Muscle layer of colon (tissue), 2 donors: ENCODE measurements around the gene EVC.
A peak's percentile ranks its signal among the peaks of the same experiment; 100 is the strongest.

Experiments used
- H3K27ac ChIP-seq: one replicate; pipeline ENCODE4 v1.7.0; 2013; ENCODE audit warnings: low read depth, mild to moderate bottlenecking, low read length, moderate library complexity
- H3K27me3 ChIP-seq, 2 donors: one replicate each; pipeline ENCODE4 v1.7.0; 2013; ENCODE audit warnings: low read length in 2 of 2, mild to moderate bottlenecking in 2 of 2; ENCODE audit not compliant: insufficient read depth in 2 of 2, control insufficient read depth in 1 of 2
- H3K36me3 ChIP-seq: one replicate; pipeline ENCODE4 v1.7.0; 2013; ENCODE audit warnings: mild to moderate bottlenecking, low read length; ENCODE audit not compliant: insufficient read depth
- H3K4me1 ChIP-seq: one replicate; pipeline ENCODE4 v1.7.0; 2013; ENCODE audit warnings: mild to moderate bottlenecking, low read length; ENCODE audit not compliant: insufficient read depth
- H3K4me3 ChIP-seq, 2 donors: one replicate each; pipeline ENCODE4 v1.7.0; 2013; ENCODE audit warnings: low read length in 2 of 2, low read depth in 1 of 2, mild to moderate bottlenecking in 1 of 2, moderate library complexity in 1 of 2
- H3K9ac ChIP-seq: one replicate; pipeline ENCODE4 v1.7.0; 2013; ENCODE audit warnings: low read length
- H3K9me3 ChIP-seq: one replicate; pipeline ENCODE4 v1.7.0; 2013; ENCODE audit warnings: mild to moderate bottlenecking, low read length
- donor health status: abdominal sarcoma.
- donor health status: Adenocarcinoma of cecum.

EVC gene

GRCh38 chr4:5693871-5694270 is 17.1 kb upstream of the EVC start:
- H3K9ac ChIP-seq: no peak overlapping the region
- H3K27ac ChIP-seq: no peak overlapping the region
- no peaks in the 10 kb centered on the region for H3K9me3 ChIP-seq
- H3K36me3 ChIP-seq: peaks cover 45% of the 10 kb centered on the region
- H3K4me1 ChIP-seq: no peaks in the 10 kb centered on the region
- H3K4me3 ChIP-seq: no peak overlapping the region
- H3K27me3 ChIP-seq: no peaks in the 10 kb centered on the region

- Histone ChIP-seq H3K27me3 (no peaks in the 10 kb centered on the region), H3K27ac (no peak overlapping the region), H3K9me3 (no peaks in the 10 kb centered on the region), H3K36me3 (peaks cover 36% of the 10 kb centered on the region), H3K9ac (no peak overlapping the region), H3K4me3 (no peak overlapping the region), H3K4me1 (no peaks in the 10 kb centered on the region)
Measured at GRCh38 chr4:5696341-5696740, 14.7 kb upstream of the EVC start.

DNA sequence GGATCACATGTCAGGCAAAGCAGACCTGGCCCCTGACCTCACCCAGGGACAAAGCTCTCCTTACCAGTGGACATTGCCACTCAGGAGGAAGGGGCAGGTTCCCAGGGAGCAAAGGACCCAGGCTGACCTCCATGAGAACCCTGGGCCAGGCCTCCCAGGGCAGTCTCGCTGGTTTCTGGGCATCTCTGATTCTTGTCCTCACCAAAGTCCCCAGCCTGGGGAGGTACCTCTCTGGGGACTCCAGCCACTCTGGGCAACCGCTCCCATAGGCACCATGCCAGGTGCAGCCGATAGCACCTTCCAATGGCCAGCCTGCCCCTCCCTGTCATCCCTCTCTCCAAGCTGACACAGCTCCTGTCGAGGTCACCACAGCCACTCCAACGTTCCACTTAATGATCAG is 10.5 kb upstream of the EVC start:
- H3K36me3 ChIP-seq: peaks cover 15% of the 10 kb centered on the region
- H3K9me3 ChIP-seq: no peaks in the 10 kb centered on the region
- H3K4me3 ChIP-seq: no peak overlapping the region
- H3K9ac ChIP-seq: no peak overlapping the region
- H3K27ac ChIP-seq: no peak overlapping the region
- H3K4me1 ChIP-seq: no peaks in the 10 kb centered on the region
- no peaks in the 10 kb centered on the region for H3K27me3 ChIP-seq

GRCh38 chr4:5701971-5702370 is 9.0 kb upstream of the EVC start:
- H3K9me3 ChIP-seq: no peaks in the 10 kb centered on the region
- H3K4me1 ChIP-seq: peaks cover 6% of the 10 kb centered on the region
- H3K27me3 ChIP-seq: no peaks in the 10 kb centered on the region
- H3K27ac ChIP-seq: no peak overlapping the region
- H3K4me3 ChIP-seq: no peak overlapping the region
- H3K36me3 ChIP-seq: peaks cover 5% of the 10 kb centered on the region
- no peak overlapping the region for H3K9ac ChIP-seq

- no peaks in the 10 kb centered on the region for H3K36me3 ChIP-seq
- no peak overlapping the region for H3K4me3 ChIP-seq
- no peak overlapping the region for H3K27ac ChIP-seq
- peaks cover 0 to 4% of the 10 kb centered on the region in 2 donors for H3K27me3 ChIP-seq
- no peak overlapping the region for H3K9ac ChIP-seq
- no peaks in the 10 kb centered on the region for H3K9me3 ChIP-seq
- peaks cover 17% of the 10 kb centered on the region for H3K4me1 ChIP-seq
Measured at GRCh38 chr4:5703831-5704230, 7.2 kb upstream of the EVC start.

DNA sequence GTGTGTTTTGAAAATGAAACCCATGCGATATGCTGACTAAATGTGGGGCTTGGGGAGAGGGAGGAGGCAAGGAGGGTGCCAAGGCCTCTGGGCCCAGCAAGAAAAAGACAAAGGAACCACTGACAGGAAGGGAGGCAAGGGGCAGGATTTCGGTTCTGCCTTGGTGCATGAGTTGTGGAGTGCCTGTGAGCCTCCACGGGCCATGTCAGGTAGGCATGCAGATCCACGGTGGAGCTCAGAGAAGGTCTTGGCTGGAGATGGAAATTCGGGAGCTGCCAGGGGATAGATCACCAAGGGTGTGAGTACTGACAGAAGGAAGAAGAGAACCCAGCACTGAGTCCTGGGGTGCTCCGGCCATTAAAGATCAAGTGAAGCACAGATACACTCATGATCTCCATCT is 6.7 kb upstream of the EVC start:
- Histone ChIP-seq H3K9ac (no peak overlapping the region), H3K27me3 (peaks cover 0 to 4% of the 10 kb centered on the region in 2 donors), H3K4me1 (peaks cover 21% of the 10 kb centered on the region), H3K27ac (no peak overlapping the region), H3K4me3 (no peak overlapping the region), H3K9me3 (no peaks in the 10 kb centered on the region), H3K36me3 (no peaks in the 10 kb centered on the region)

DNA sequence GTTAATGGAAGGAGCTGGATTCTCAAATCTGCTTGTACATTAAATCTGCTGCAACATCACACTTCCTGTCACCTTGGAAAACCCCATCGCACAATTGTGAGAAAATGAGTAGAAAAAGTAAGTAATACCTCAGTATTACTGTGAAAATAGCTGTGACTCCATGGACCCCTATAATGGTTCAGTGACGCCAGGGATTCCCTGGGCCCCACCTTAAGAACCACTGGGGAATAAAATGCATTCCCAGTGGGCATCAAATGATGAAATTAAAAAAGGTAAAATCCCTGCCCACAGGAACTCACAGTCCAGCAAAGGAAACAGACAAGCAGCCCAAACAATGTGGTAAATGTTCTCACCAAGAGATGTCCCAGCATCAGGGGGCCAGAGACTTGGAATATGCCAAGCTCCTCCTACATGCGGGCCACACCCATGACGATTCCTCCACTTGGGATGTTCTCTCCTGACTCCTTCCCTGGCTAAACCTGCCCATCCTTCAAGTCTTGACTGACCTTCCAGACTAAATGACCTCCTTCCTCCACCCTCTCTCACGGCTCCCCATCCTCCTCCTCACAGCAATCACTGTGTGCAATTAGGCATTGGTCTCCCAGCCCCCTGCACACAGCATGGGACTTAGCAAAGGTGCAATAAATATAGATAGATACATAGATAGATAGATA is 5.2 kb upstream of the EVC start:
- H3K9ac ChIP-seq: no peak overlapping the region

DNA sequence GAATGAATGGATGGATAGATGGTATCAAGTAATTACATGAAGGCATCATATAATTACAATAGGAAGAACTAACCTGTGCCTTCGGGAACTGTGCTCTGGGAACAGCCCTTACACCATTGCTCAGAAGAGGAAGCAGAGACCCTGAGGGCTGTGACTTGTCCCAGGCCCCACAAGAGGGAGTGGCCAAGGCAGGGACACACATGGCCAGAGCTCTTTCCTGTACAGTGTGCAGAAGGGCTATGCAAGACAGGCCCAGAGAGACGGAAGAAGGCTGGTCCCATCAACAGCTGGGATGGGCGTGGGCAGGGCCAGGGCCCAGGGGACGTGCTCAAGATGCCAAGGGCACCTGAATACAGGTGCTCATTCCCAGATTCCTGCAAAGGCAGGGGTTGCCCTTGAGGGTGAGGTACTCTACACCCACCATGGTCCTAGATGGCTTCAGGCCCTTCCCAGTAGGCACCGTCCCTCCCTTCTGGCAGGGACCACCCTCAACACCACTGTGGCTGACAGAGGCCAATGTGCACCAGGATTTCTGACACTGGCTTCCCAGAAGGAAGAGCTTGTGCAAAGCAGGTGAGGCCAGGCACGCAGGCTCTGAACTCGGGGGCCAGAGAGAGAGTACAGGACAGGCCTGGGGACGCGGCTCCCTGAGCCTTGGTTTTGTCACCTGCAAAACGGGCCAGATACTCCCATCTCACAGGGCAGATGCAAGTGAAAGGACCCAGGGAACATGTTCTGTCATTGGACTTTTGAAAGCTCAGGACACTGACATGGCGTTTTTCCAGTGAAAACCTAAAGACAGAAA is 4.3 kb upstream of the EVC start:
- H3K4me1 ChIP-seq: peaks cover 29% of the 10 kb centered on the region
- no peak overlapping the region for H3K27ac ChIP-seq
- peak overlapping the region; percentile 23 for H3K9ac ChIP-seq
- H3K9me3 ChIP-seq: no peaks in the 10 kb centered on the region
- no peaks in the 10 kb centered on the region for H3K36me3 ChIP-seq
- H3K4me3 ChIP-seq: peak overlapping the region in 1 of 2 donors; percentile 65
- H3K27me3 ChIP-seq: peaks cover 0 to 4% of the 10 kb centered on the region in 2 donors

More for the DNA sequence above, 5.2 kb upstream of the EVC start:
- Histone ChIP-seq H3K4me1 (peaks cover 29% of the 10 kb centered on the region), H3K9me3 (no peaks in the 10 kb centered on the region), H3K36me3 (no peaks in the 10 kb centered on the region), H3K27me3 (peaks cover 0 to 4% of the 10 kb centered on the region in 2 donors), H3K4me3 (no peak overlapping the region), H3K27ac (no peak overlapping the region)

DNA sequence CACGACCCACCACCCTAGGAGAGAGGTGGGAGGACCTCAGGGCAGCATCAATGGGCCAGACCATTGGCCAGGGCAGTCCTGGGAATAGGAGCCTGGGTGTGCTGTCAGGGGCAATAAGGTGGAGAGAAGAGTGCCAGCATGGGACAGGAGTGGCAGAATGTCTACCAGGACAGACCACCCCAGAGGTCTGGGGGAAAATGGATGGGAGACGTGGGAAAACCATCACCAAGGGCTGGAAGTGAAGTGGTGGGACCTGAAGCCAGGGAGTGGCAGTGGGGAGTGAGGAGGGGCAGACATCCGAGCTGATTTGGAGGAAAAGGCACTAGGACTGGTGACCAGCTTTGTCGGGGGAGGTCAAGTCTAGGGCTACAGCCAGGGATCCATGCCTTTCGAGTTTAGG is 3.6 kb upstream of the EVC start:
- H3K36me3 ChIP-seq: no peaks in the 10 kb centered on the region
- peak overlapping the region; percentile 23 for H3K9ac ChIP-seq
- H3K4me1 ChIP-seq: peaks cover 36% of the 10 kb centered on the region
- peak overlapping the region; percentile 65 to 67 for H3K4me3 ChIP-seq
- no peak overlapping the region for H3K27ac ChIP-seq
- no peaks in the 10 kb centered on the region for H3K9me3 ChIP-seq
- peaks cover 0 to 4% of the 10 kb centered on the region in 2 donors for H3K27me3 ChIP-seq

GRCh38 chr4:5707778-5708448 is 3.1 kb upstream of the EVC start:
- Histone ChIP-seq H3K9ac (peak overlapping the region; percentile 23), H3K27ac (peak overlapping the region; percentile 94), H3K27me3 (peaks cover 0 to 4% of the 10 kb centered on the region in 2 donors), H3K9me3 (no peaks in the 10 kb centered on the region), H3K36me3 (no peaks in the 10 kb centered on the region), H3K4me3 (peak overlapping the region; percentile 65 to 67), H3K4me1 (peaks cover 42% of the 10 kb centered on the region)

DNA sequence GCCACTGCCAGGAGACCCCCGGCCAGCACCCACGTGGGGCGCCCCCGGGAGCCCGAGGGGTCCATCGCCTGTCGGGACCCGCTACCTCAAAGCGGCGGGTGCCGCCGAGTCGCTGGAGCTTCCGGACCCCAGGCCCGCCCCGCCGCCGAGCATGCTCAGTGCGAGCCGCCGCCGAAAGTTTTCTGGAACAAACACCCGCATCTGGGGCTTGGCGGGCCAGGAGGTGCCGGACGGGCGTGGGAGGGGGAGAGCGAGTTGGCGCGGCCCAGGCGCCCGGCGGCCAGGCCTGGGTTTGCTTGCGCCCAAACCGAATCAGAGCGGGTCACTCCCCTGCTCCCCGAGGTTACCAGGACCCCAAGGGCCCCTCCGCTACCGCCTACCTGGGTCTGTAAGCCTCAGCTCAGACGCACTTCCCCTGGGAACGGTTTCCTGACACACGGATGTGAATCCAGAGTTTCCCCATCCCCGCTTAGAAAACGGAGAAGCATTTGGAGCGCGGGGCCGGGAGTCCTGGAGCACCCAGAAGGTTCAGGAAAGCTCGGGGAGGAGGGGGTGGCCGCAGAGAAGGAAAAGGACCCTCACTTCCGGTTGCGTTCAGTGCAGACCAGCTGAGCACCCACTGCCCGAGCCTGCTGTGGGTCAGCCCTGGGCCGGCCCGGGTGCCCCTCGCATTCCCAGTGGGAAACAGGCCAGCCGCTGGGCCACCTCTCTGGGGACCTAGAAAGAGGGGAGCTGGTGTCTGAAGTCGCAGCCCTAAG is 2.4 kb upstream of the EVC start, which contains the start of gene EVC2:
Gene EVC2 (minus strand): TSS at position 111 of the 758 bp plus-strand sequence. CDS start 46 bp downstream, at position 65.
- Histone ChIP-seq H3K9ac (peak within 1 kb of the TSS; percentile 64), H3K4me1 (peaks cover 42% of the 10 kb centered on the region), H3K36me3 (no peaks in the 10 kb centered on the region), H3K4me3 (peak within 1 kb of the TSS; percentile 65 to 67), H3K27ac (peak within 1 kb of the TSS; percentile 94), H3K9me3 (no peaks in the 10 kb centered on the region), H3K27me3 (peaks cover 0 to 4% of the 10 kb centered on the region in 2 donors)
